GM12865 (cell line): ENCODE results near the gene SHQ1.

Experiments
- DNase-seq: peaks from one replicate; pipeline ENCODE4 v3.0.0; 2010; ENCODE audit warnings: low read depth
- H3K4me3 ChIP-seq: 2 replicates; pipeline ENCODE4 v1.5.1; 2011; ENCODE audit warnings: mild to moderate bottlenecking, low read depth, low read length, control low read depth
- TF ChIP-seq, protein P1 (sequence below): IDR thresholded peaks from 2 replicates; pipeline ENCODE4 v1.5.1; 2011; ENCODE audit warnings: low read length, control low read depth, low read depth, inconsistent platforms; ENCODE audit not compliant: insufficient read depth; ENCODE audit errors: missing control alignments

Gene SHQ1

DNA sequence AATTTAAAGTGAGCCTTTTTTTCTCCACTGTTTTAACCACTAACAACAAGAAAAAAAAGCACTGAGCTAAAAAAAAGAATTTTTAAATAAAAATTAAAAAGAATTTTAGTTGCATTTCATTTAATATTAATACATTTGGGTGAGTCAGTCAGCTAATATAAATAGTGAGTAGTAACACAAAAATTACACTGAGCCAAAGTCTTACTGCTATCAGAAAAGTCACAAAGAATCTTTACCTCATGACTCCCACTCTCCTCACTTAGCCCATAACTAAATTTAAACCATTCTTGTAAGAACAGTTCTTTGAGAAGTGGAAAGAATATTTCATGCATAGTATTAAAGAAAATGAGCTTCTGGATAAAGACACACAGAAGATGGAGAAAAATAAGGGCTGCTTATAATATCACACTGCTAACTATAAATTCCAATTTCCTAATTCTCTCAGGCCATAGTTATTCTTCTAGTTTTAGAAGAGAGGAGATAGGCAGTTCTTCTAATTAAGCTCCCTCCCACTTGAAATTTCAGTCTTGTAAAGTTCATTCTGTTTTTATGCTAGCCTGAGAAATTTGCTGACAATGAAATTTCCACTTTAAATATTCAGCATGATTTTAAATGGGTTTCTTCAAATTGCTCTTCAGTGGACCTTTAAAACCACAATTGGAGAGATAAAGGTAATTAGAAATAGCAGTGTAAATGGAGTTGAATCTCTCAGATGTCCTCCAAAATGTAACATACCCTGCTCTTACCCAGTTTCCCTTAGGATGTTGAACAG, 17.6 kb downstream of the SHQ1 start:
- TF ChIP-seq, protein P1, sequence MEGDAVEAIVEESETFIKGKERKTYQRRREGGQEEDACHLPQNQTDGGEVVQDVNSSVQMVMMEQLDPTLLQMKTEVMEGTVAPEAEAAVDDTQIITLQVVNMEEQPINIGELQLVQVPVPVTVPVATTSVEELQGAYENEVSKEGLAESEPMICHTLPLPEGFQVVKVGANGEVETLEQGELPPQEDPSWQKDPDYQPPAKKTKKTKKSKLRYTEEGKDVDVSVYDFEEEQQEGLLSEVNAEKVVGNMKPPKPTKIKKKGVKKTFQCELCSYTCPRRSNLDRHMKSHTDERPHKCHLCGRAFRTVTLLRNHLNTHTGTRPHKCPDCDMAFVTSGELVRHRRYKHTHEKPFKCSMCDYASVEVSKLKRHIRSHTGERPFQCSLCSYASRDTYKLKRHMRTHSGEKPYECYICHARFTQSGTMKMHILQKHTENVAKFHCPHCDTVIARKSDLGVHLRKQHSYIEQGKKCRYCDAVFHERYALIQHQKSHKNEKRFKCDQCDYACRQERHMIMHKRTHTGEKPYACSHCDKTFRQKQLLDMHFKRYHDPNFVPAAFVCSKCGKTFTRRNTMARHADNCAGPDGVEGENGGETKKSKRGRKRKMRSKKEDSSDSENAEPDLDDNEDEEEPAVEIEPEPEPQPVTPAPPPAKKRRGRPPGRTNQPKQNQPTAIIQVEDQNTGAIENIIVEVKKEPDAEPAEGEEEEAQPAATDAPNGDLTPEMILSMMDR: no peak
- DNase-seq: no peak

DNA sequence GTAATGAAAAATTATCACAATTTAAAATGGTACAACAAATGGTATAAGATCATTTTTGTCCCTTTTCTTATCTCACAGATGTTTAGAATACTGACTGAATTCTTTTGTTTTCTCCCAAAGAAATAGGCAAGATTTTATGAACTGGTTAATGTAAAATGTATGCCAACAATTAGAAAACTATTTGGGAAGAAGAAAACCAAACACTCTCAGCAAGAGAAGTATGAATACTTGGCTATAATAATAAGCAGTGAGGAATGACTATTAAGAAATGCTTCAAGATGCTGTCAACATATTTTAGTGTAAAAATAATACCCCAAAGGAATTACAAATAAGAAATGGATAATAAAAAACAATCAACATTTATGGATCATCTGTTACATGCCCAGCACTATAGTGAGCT, 18.5 kb downstream of the SHQ1 start:
- DNase-seq: no peak
- TF ChIP-seq, protein P1: no peak
- no peak overlapping the region for H3K4me3 ChIP-seq

More for the DNA sequence above, 17.6 kb downstream of the SHQ1 start:
- H3K4me3 ChIP-seq: no peak overlapping the region

DNA sequence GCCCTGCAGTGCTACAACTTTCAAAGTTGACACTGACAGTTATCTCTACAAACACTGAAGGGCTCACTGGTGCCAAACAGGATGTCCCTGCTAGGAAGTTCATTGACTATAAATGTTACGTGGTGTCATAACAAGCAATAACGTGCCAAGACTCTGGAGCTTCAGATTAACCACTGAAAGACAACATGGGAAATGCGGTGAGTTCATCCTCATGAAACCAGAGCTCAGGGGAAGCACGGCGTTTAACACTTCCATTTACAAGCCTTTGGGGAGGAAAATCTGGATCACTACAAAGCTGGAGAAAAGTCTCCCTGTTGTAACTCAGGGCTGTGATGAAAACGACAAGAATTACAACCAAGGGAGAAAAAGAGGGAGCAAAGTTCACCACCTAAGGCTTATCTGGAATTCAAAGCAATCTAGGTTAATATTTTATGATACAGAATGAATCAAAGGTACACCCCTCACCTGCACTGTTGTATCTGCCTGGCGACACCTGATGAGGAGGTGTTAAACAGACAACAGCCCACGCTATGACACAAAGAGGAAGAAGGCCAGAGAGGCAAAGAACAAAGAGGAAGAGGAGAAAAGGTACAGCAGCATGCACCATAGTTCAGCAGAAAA, 27.0 kb downstream of the SHQ1 start:
- TF ChIP-seq, protein P1: no peak
- H3K4me3 ChIP-seq: no peak overlapping the region
- DNase-seq: peak; percentile 67

DNA sequence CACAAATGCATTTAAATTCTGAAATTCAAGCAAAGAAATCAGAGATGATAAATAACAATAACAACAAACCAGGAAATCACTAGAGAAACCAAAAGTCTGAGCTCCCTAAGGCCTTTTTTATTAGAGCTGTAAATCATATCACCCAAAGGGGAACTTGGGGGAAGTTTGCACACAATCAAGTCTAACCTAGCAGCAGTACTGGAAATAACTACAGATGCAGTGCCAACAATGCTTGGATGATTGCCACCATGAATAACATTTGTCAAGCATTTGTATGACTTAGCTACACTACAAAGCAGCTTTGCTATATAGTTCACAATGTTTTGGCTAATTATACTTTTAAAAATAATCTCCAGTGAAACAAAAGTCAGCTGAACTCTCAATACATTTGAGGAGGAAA, 27.8 kb downstream of the SHQ1 start:
- DNase-seq: peak; percentile 44
- TF ChIP-seq, protein P1: no peak
- H3K4me3 ChIP-seq: no peak overlapping the region

DNA sequence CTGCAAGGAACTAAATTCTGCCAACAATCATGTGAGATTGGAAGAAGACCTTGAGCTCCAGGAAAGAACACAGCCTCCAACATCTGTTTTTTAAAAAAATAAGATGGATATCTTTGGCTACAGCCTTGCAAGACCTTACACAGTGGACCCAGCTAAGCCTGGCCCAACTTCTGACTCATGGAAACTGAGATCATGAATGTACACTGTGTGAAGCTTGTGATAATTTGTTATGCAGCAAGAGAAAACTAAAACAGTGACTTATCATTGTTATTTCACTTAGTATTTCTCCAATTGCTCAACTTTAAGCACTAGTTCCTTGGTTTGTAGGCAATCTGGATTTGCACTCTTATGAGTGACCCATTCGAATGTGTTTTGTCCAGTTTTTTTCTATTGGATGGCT, 29.3 kb downstream of the SHQ1 start:
- peak; percentile 59 for DNase-seq

DNA sequence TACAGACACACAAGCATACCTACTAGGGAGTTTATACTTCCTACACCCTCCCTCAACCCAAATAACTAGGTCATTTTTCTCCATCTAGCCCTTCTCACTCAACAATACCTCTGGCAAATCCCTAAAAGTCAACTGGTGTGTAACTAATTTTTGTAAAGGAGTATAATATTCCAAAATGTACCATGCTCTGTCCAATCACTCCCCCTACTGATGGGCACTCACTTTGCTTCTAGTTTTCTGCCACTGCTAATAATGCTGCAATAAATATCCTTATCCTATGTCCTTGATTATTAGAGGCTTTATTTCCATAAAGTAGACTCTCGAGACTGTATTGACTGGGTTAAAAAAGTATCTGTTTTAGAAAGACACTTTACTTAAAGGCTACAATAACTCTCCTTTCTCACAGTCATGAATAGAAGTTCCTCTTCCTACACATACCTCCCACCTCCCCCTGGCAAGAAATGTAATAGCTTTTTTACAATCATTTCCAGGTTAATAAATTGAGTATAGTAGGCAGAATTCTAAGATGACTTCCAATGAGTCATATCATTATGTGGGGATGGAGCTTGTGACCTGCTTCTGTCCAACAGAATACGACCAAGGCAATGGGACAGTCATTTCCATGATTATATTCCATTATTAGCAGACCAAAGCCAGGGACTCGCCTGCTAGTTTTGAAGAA, 30.0 kb downstream of the SHQ1 start:
- TF ChIP-seq, protein P1: peak; percentile 36
- peak; percentile 17 for DNase-seq
- H3K4me3 ChIP-seq: no peak overlapping the region

More for the DNA sequence above, 29.3 kb downstream of the SHQ1 start:
- H3K4me3 ChIP-seq: no peak overlapping the region
- TF ChIP-seq, protein P1: no peak
